Panc1 (cell line): Measurements from ENCODE around the gene HSPA12A. TPM values are rescaled to one million over a fixed set of nuclear protein-coding genes. Genes with fewer than 3 reads are reported as not detected.
A peak's percentile ranks its signal among the peaks of the same experiment; 100 is the strongest.

Experiments used
- ATAC-seq: fragments of 200-7000 bp; cut with Tn5 transposase; 2 replicates; pipeline ENCODE4 v1.9.1; 2020; ENCODE audit warnings: mild to moderate bottlenecking, moderate library complexity
- BruUV-seq: library from RNA; stranded (reverse); fragments of 400-500 nt; replicated peaks from 2 replicates; lab custom pipeline; 2021; lab: Mats Ljungman, UMichigan
- CTCF ChIA-PET: fragments of 300-600 bp; sonication (Branson Sonifier 250); formaldehyde crosslinking; loops from one replicate; lab custom pipeline; 2022; ENCODE audit warnings: antibody characterized with exemption; lab: Charles Lee
- POLR2A ChIA-PET: fragments of 300-600 bp; sonication (Branson Sonifier 250); formaldehyde crosslinking; loops from one replicate; lab custom pipeline; 2022; ENCODE audit warnings: antibody characterized with exemption; lab: Charles Lee
- DNase-seq: peaks from one replicate; pipeline ENCODE4 v3.0.0-alpha.2; 2010; ENCODE audit warnings: low read depth, low spot score
- H3K27ac ChIP-seq: 2 replicates; pipeline ENCODE4 v1.5.1; 2011; ENCODE audit warnings: mild to moderate bottlenecking, low read length, inconsistent platforms
- H3K27me3 ChIP-seq: fragments of 200-500 bp; sonication (Bioruptor generic); 2 replicates; pipeline ENCODE4 v1.6.0; 2014; ENCODE audit warnings: low read length, inconsistent platforms; ENCODE audit not compliant: control insufficient read depth, insufficient read depth
- H3K36me3 ChIP-seq: fragments of 200-500 bp; sonication (Bioruptor generic); 2 replicates; pipeline ENCODE4 v1.5.1; 2014; ENCODE audit warnings: inconsistent platforms, mild to moderate bottlenecking, low read length, moderate library complexity; ENCODE audit not compliant: control insufficient read depth, insufficient read depth
- H3K4me1 ChIP-seq: 2 replicates; pipeline ENCODE4 v1.5.1; 2011; ENCODE audit warnings: inconsistent platforms, mild to moderate bottlenecking, low read length, moderate library complexity; ENCODE audit not compliant: control insufficient read depth, insufficient read depth
- H3K4me3 ChIP-seq, 2 experiments: 2 replicates each; pipeline ENCODE4 v1.5.1; 2011 to 2012; ENCODE audit warnings: low read depth in 2 of 2, low read length in 2 of 2, mild to moderate bottlenecking in 2 of 2, inconsistent platforms in 1 of 2, moderate library complexity in 1 of 2
- H3K9me3 ChIP-seq: fragments of 200-500 bp; sonication (Bioruptor generic); 2 replicates; pipeline ENCODE4 v1.5.1; 2014; ENCODE audit warnings: low read depth, mild to moderate bottlenecking, inconsistent platforms, low read length, moderate library complexity; ENCODE audit not compliant: control insufficient read depth, insufficient read depth
- POLR2AphosphoS5 ChIP-seq: IDR thresholded peaks from 2 replicates; pipeline ENCODE4 v1.6.1; 2012; ENCODE audit warnings: mild to moderate bottlenecking, low read depth, low read length, moderate library complexity
- SIN3A ChIP-seq: IDR thresholded peaks from 2 replicates; pipeline ENCODE4 v1.6.1; 2012; ENCODE audit warnings: low read depth, mild to moderate bottlenecking, low read length, moderate library complexity, borderline replicate concordance; ENCODE audit not compliant: insufficient read depth
- TCF7L2 ChIP-seq: IDR thresholded peaks from 2 replicates; pipeline ENCODE4 v1.6.1; 2011; ENCODE audit warnings: mild to moderate bottlenecking, low read depth, low read length, inconsistent platforms
- in situ Hi-C: cut with HindIII; loops from 2 replicates; pipeline ENCODE4 v1.10.0; 2016; ENCODE audit warnings: low sequenced_read_pairs, low pct_unique_long_range_greater_than_20kb
- intact Hi-C: fragments of 100-400 bp; cut with micrococcal nuclease; formaldehyde crosslinking; loops from one replicate; pipeline ENCODE4 v1.10.0; 2022; ENCODE audit not compliant: unreplicated experiment
- total RNA-seq: library from RNA; stranded (reverse); gene quantifications from one replicate; pipeline ENCODE4 v1.2.1, GENCODE V29; 2021; ENCODE audit not compliant: unreplicated experiment
- TF ChIP-seq, protein P1 (sequence below), 2 experiments: IDR thresholded peaks; 2 replicates each; pipeline ENCODE4 v1.6.1; 2011 to 2012; ENCODE audit warnings: low read depth in 2 of 2, control low read depth in 1 of 2, low read length in 1 of 2, mild to moderate bottlenecking in 1 of 2, moderate library complexity in 1 of 2; ENCODE audit not compliant: insufficient read depth in 1 of 2
- TF ChIP-seq, protein P2 (sequence below): fragments of 450-650 bp; IDR thresholded peaks from 2 replicates; pipeline ENCODE4 v1.5.1; 2017; ENCODE audit warnings: mild to moderate bottlenecking

The HSPA12A gene
- total RNA-seq, 1 experiment from 2014 or later = 7.7 TPM

DNA sequence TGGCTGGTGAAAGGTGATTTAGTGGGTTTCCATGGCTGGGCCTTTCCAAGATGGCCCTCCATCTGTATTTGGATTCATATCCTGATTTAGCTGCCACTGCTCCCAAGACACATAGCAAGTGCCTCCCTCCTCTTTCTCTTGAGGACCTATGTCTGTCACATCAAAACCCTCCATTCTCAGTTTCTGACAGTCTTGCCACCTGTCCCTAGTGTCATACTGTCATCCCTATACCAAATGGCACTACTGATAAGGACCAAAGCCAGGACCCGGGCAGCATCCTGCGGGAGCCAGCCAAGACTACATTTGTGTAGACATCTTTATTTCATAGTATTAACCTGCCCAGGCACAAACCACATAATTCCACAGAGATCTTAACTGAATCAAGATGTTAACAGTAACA is 86.8 kb downstream of the HSPA12A start:
- ATAC-seq (no peak), DNase-seq (no peak)
- Histone ChIP-seq H3K4me1 (no peaks in the 10 kb centered on the region), H3K36me3 (no peaks in the 10 kb centered on the region), H3K4me3 (no peak overlapping the region), H3K9me3 (no peaks in the 10 kb centered on the region), H3K27me3 (0 out of 2 replicates have a peak, but pooled peaks cover 9% of the 10 kb centered on the region), H3K27ac (no peak overlapping the region)
- no TSS peak for BruUV-seq
- ChIA-PET CTCF (no interaction called here), POLR2A (no interaction called here)
- in situ Hi-C loops = no loop called here
- intact Hi-C loops = no loop called here
- TF ChIP-seq, protein P1, sequence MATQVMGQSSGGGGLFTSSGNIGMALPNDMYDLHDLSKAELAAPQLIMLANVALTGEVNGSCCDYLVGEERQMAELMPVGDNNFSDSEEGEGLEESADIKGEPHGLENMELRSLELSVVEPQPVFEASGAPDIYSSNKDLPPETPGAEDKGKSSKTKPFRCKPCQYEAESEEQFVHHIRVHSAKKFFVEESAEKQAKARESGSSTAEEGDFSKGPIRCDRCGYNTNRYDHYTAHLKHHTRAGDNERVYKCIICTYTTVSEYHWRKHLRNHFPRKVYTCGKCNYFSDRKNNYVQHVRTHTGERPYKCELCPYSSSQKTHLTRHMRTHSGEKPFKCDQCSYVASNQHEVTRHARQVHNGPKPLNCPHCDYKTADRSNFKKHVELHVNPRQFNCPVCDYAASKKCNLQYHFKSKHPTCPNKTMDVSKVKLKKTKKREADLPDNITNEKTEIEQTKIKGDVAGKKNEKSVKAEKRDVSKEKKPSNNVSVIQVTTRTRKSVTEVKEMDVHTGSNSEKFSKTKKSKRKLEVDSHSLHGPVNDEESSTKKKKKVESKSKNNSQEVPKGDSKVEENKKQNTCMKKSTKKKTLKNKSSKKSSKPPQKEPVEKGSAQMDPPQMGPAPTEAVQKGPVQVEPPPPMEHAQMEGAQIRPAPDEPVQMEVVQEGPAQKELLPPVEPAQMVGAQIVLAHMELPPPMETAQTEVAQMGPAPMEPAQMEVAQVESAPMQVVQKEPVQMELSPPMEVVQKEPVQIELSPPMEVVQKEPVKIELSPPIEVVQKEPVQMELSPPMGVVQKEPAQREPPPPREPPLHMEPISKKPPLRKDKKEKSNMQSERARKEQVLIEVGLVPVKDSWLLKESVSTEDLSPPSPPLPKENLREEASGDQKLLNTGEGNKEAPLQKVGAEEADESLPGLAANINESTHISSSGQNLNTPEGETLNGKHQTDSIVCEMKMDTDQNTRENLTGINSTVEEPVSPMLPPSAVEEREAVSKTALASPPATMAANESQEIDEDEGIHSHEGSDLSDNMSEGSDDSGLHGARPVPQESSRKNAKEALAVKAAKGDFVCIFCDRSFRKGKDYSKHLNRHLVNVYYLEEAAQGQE (IDR thresholded peaks at IDR 0.05; ENCODE audit: insufficient read depth in 1 of 2, low read depth in 2 of 2, low read length in 1 of 2) = no peak

DNA sequence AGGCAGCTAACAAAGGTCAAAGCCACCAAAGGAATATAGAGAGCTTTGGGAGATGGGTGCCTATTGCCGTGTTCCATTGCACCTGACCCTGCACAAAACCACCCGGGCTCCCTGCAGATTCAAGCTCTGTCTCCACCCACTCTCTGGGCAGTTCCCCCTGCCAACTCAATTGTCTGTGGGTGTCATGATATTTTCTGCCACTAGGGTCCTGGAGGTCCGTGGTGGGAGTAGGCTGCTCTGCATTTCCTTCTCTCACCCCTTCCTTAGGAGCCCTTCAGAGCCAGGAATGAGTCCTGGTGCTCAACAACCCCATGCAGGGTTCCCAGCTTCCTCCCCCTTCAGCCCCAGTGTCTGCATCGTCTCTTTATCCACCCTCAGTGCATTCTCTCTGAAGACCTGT is 87.5 kb downstream of the HSPA12A start:
- H3K4me1 ChIP-seq = no peaks in the 10 kb centered on the region
- DNase-seq (no peak), ATAC-seq (peak; percentile 53)
- no peak overlapping the region for H3K4me3 ChIP-seq
- H3K36me3 ChIP-seq = no peaks in the 10 kb centered on the region
- POLR2A ChIA-PET = no interaction called here
- intact Hi-C loops = no loop called here
- H3K27me3 ChIP-seq = 0 out of 2 replicates have a peak, but pooled peaks cover 9% of the 10 kb centered on the region
- H3K9me3 ChIP-seq = no peaks in the 10 kb centered on the region
- no peak for TF ChIP-seq TCF7L2
- TF ChIP-seq, protein P2, sequence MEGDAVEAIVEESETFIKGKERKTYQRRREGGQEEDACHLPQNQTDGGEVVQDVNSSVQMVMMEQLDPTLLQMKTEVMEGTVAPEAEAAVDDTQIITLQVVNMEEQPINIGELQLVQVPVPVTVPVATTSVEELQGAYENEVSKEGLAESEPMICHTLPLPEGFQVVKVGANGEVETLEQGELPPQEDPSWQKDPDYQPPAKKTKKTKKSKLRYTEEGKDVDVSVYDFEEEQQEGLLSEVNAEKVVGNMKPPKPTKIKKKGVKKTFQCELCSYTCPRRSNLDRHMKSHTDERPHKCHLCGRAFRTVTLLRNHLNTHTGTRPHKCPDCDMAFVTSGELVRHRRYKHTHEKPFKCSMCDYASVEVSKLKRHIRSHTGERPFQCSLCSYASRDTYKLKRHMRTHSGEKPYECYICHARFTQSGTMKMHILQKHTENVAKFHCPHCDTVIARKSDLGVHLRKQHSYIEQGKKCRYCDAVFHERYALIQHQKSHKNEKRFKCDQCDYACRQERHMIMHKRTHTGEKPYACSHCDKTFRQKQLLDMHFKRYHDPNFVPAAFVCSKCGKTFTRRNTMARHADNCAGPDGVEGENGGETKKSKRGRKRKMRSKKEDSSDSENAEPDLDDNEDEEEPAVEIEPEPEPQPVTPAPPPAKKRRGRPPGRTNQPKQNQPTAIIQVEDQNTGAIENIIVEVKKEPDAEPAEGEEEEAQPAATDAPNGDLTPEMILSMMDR = peak; percentile 33; the same call in 1 of the 2 replicates
- BruUV-seq = no TSS peak
- no peak overlapping the region for H3K27ac ChIP-seq
- in situ Hi-C loops = no loop called here
- CTCF ChIA-PET = interaction anchor here (0.7 kb wide), 1 partner anchor 151 kb away, joined by 4 read pairs; no protein-coding TSS in a partner anchor

DNA sequence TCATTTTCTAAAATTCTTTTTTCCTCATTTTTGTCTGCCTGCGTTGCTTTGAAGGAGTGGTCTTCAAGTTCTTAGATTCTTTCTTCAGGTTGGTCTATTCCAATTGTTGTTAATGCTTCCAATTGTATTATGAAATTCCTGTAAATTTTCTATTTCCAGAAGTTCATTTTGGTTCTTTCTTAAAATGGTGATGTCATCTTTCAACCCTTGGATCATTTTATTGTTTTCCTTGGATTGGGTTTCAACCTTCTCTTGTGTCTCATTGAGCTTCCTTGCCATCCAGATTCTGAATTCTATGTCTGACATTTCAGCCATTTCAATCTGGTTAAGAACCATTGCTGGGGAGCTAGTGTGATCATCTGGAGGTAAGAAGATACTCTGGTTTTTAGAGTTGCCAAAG is 88.5 kb downstream of the HSPA12A start:
- intact Hi-C loops = no loop called here
- Histone ChIP-seq H3K27me3 (0 out of 2 replicates have a peak, but pooled peaks cover 9% of the 10 kb centered on the region), H3K36me3 (no peaks in the 10 kb centered on the region), H3K4me3 (no peak overlapping the region), H3K9me3 (no peaks in the 10 kb centered on the region), H3K4me1 (no peaks in the 10 kb centered on the region), H3K27ac (no peak overlapping the region)
- CTCF ChIA-PET = no interaction called here
- in situ Hi-C loops = no loop called here
- ATAC-seq (no peak), DNase-seq (no peak)
- BruUV-seq = no TSS peak
- POLR2A ChIA-PET = no interaction called here
- no peak for TF ChIP-seq POLR2AphosphoS5
- TF ChIP-seq, protein P1 (IDR thresholded peaks at IDR 0.05; ENCODE audit: insufficient read depth in 1 of 2, low read depth in 2 of 2, low read length in 1 of 2) = no peak
- TF ChIP-seq TCF7L2 = no peak
- TF ChIP-seq, protein P2 = no peak
- no peak for TF ChIP-seq SIN3A
